ENCODE data around the gene CCNL1. TPM values are rescaled to one million over a fixed set of nuclear protein-coding genes. Genes with fewer than 3 reads are reported as not detected.

Gene CCNL1
- total RNA-seq, 4 donors from 2014 or later = 173 to 308 (median 197) TPM

GRCh38 chr3:157122832-157123427 lies 37.0 kb downstream of the CCNL1 start:
- no peak for TF ChIP-seq CTCF (IDR thresholded peaks at IDR 0.05; ENCODE audit: low read depth)

GRCh38 chr3:157122116-157122515 lies 37.8 kb downstream of the CCNL1 start:
- no peak for TF ChIP-seq CTCF (IDR thresholded peaks at IDR 0.05; ENCODE audit: low read depth)

GRCh38 chr3:157121522-157121921 lies 38.4 kb downstream of the CCNL1 start:
- no peak for TF ChIP-seq CTCF (IDR thresholded peaks at IDR 0.05; ENCODE audit: low read depth)

DNA sequence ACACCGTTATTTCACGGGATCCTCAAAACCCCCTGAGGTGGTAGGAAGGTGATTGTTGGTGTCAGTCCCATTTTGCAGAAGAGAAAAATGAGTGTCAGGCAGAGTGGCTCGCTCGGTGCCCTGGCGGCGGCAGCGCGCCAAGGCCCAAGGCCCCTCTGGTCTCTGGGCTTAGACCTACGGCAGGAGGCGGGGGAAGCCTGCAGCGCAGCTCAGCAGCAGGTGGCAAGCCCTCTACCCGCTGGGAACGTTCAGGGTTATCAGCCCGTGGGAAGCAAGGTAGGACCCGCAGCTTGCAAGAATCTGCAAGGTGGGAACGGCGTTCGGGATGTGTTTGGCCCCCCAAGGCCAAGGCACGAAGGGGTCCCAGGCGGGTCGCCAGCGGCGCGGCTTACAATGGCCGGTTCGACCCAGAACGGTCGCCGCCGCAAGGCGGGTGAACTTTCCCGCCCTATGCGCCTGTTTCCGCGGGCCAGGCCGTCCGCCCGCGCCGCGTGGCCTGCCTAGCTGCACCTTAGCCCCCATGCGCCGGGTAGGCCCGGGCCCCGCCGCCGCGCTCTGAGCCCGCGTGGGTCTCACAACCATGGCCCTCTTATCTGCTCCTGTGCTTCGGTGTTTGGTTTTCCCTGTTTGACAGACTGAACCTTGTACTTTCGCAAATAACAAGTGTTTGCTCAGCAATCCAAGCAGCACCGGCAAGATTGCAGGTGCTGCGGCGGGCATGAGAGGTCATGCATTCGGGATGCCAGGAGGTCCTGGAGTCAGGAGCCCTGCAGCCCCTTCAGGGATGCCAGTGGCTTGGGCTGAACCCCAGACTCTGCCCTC lies 39.7 kb downstream of the CCNL1 start:
- no peak for TF ChIP-seq CTCF (IDR thresholded peaks at IDR 0.05; ENCODE audit: low read depth)

GRCh38 chr3:157119369-157119951 lies 40.5 kb downstream of the CCNL1 start:
- no peak for TF ChIP-seq CTCF (IDR thresholded peaks at IDR 0.05; ENCODE audit: low read depth)

GRCh38 chr3:157117875-157118654 lies 41.9 kb downstream of the CCNL1 start:
- no peak for TF ChIP-seq CTCF (IDR thresholded peaks at IDR 0.05; ENCODE audit: low read depth)

Data from subcutaneous adipose tissue (tissue), 4 donors.